A549 (cell line): ENCODE results near the gene TMCO4. TPM values are rescaled to one million over a fixed set of nuclear protein-coding genes. Genes with fewer than 3 reads are reported as not detected.

Experiments
- ATAC-seq, 2 experiments: fragments of 200-7000 bp in 1 of 2; fragments of >200 bp in 1 of 2; cut with Nextera tagmentation in 1 of 2; cut with Tn5 transposase in 1 of 2; 3 replicates each; pipeline versions ENCODE4 v1.8.0 to v1.9.1; 2018 to 2020; ENCODE audit warnings: mild to moderate bottlenecking in 1 of 2, moderate library complexity in 1 of 2
- CTCF ChIA-PET: fragments of 300-600 bp; sonication (Branson Sonifier 250); formaldehyde crosslinking; extraction: SDS; loops from one replicate; lab custom pipeline; 2021; ENCODE audit warnings: antibody characterized with exemption, inconsistent platforms; lab: Yijun Ruan, JAX
- POLR2A ChIA-PET: fragments of 350-600 bp; formaldehyde crosslinking; extraction: SDS; loops from one replicate; lab custom pipeline; 2021; ENCODE audit warnings: antibody characterized with exemption, inconsistent platforms; lab: Yijun Ruan, JAX
- DNase-seq, 2 experiments: peaks; one replicate each; pipeline versions ENCODE4 v3.0.0 to v3.0.0-alpha.2; 2011 to 2016; ENCODE audit warnings: low read depth in 1 of 2, low spot score in 1 of 2
- FAIRE-seq: peaks from 2 replicates; lab custom pipeline; 2011; peaks lifted over from hg19 to GRCh38; lab: Jason Lieb, UNC
- H3K27ac ChIP-seq, 2 experiments: fragments of >200 bp; sonication (Bioruptor Twin); formaldehyde crosslinking; 3 replicates each; pipeline ENCODE4 v1.5.1; 2016 to 2017
- H3K4me1 ChIP-seq: fragments of >200 bp; sonication (Bioruptor Twin); formaldehyde crosslinking; 3 replicates; pipeline ENCODE4 v1.6.1; 2016
- H3K4me2 ChIP-seq: fragments of >200 bp; sonication (Bioruptor Twin); formaldehyde crosslinking; 3 replicates; pipeline ENCODE4 v1.6.1; 2016
- H3K4me3 ChIP-seq: fragments of >200 bp; sonication (Bioruptor Twin); formaldehyde crosslinking; 3 replicates; pipeline ENCODE4 v1.5.1; 2016
- H3K9me3 ChIP-seq: fragments of >200 bp; sonication (Bioruptor Twin); formaldehyde crosslinking; 3 replicates; pipeline ENCODE4 v1.6.1; 2016
- BHLHE40 ChIP-seq: IDR thresholded peaks from 2 replicates; pipeline ENCODE4 v1.6.1; 2012; ENCODE audit warnings: low read depth, low read length, inconsistent platforms
- CBX2 ChIP-seq: fragments of 200-600 bp; sonication (generic); IDR thresholded peaks from 2 replicates; pipeline ENCODE4 v1.6.1; 2016; ENCODE audit warnings: low read depth, mild to moderate bottlenecking, borderline replicate concordance
- EHMT2 ChIP-seq: fragments of 200-600 bp; sonication (generic); IDR thresholded peaks from 2 replicates; pipeline ENCODE4 v1.6.1; 2016; ENCODE audit warnings: antibody characterized with exemption, low read depth, mild to moderate bottlenecking, moderate library complexity
- ELK1 ChIP-seq: fragments of 150-350 bp; IDR thresholded peaks from 2 replicates; pipeline ENCODE4 v1.6.1; 2014; ENCODE audit warnings: low read depth, mild to moderate bottlenecking, low read length
- FOSL2 ChIP-seq, 2 experiments: fragments of 450-650 bp in 1 of 2; fragments of >200 bp in 1 of 2; sonication (Bioruptor Twin) in 1 of 2; formaldehyde crosslinking; IDR thresholded peaks; 2 replicates each; pipeline versions ENCODE4 v1.5.0 to v1.6.1; 2016 to 2020; ENCODE audit warnings: mild to moderate bottlenecking in 1 of 2, moderate library complexity in 1 of 2
- FOXS1 ChIP-seq: fragments of 250-450 bp; sonication (Bioruptor Pico); IDR thresholded peaks from 2 replicates; pipeline ENCODE4 v1.5.0; 2020; ENCODE audit warnings: mild to moderate bottlenecking, moderate library complexity
- HDAC2 ChIP-seq: fragments of 200-600 bp; sonication (generic); IDR thresholded peaks from 2 replicates; pipeline ENCODE4 v1.6.1; 2016
- HES2 ChIP-seq: fragments of >200 bp; sonication (Bioruptor Twin); formaldehyde crosslinking; IDR thresholded peaks from 2 replicates; pipeline ENCODE4 v1.6.1; 2016
- HMGXB4 ChIP-seq: fragments of 250-450 bp; sonication (Bioruptor Pico); IDR thresholded peaks from 2 replicates; pipeline ENCODE4 v1.5.0; 2021; ENCODE audit warnings: mild to moderate bottlenecking, moderate library complexity, borderline replicate concordance
- HOXB5 ChIP-seq: fragments of 250-450 bp; sonication (Bioruptor Pico); IDR thresholded peaks from 2 replicates; pipeline ENCODE4 v1.5.0; 2020; ENCODE audit warnings: mild to moderate bottlenecking, moderate library complexity
- JUN ChIP-seq, 2 experiments: fragments of >200 bp; sonication (Bioruptor Twin); formaldehyde crosslinking; IDR thresholded peaks; 2 replicates in 1 of 2; 3 replicates in 1 of 2; pipeline ENCODE4 v1.6.1; 2016 to 2017
- JUNB ChIP-seq: fragments of >200 bp; sonication (Bioruptor Twin); formaldehyde crosslinking; IDR thresholded peaks from 2 replicates; pipeline ENCODE4 v1.6.1; 2016
- MAX ChIP-seq: IDR thresholded peaks from 2 replicates; pipeline ENCODE4 v1.6.1; 2012
- NFE2L2 ChIP-seq: fragments of 150-350 bp; conservative IDR thresholded peaks from 2 replicates; pipeline ENCODE4 v1.6.1; 2014; ENCODE audit warnings: low read length
- NPAS2 ChIP-seq: fragments of 250-450 bp; sonication (Bioruptor Pico); IDR thresholded peaks from 2 replicates; pipeline ENCODE4 v1.8.0; 2022; ENCODE audit warnings: mild to moderate bottlenecking, moderate library complexity, borderline replicate concordance
- NR3C1 ChIP-seq: fragments of >200 bp; sonication (Bioruptor Twin); formaldehyde crosslinking; IDR thresholded peaks from 3 replicates; pipeline ENCODE4 v1.6.1; 2017
- PBX3 ChIP-seq: IDR thresholded peaks from 2 replicates; pipeline ENCODE4 v1.6.1; 2012
- POLR2A ChIP-seq: IDR thresholded peaks from 2 replicates; pipeline ENCODE4 v1.6.1; 2012; ENCODE audit warnings: mild to moderate bottlenecking, low read length
- POLR2AphosphoS2 ChIP-seq: conservative IDR thresholded peaks from 2 replicates; pipeline ENCODE4 v1.6.1; 2012; ENCODE audit warnings: low read length, improper control_type of control experiment, inconsistent platforms
- RAD21 ChIP-seq, 2 experiments: fragments of >200 bp in 1 of 2; sonication (Bioruptor Twin) in 1 of 2; formaldehyde crosslinking in 1 of 2; IDR thresholded peaks in 1 of 2; conservative IDR thresholded peaks in 1 of 2; 2 replicates in 1 of 2; 3 replicates in 1 of 2; pipeline ENCODE4 v1.6.1; 2012 to 2018; ENCODE audit warnings: inconsistent platforms in 1 of 2
- RCOR1 ChIP-seq: fragments of 150-350 bp; IDR thresholded peaks from 2 replicates; pipeline ENCODE4 v1.6.1; 2014; ENCODE audit warnings: antibody characterized with exemption, low read length, low read depth
- REST ChIP-seq: fragments of 200-600 bp; sonication (generic); IDR thresholded peaks from 2 replicates; pipeline ENCODE4 v1.6.1; 2016; ENCODE audit warnings: antibody characterized with exemption, mild to moderate bottlenecking, moderate library complexity
- RNF2 ChIP-seq: fragments of 200-600 bp; sonication (generic); IDR thresholded peaks from 2 replicates; pipeline ENCODE4 v1.6.1; 2016; ENCODE audit warnings: low read depth, mild to moderate bottlenecking, antibody characterized with exemption, moderate library complexity, borderline replicate concordance
- SREBF2 ChIP-seq: fragments of 450-650 bp; IDR thresholded peaks from 2 replicates; pipeline ENCODE4 v1.6.1; 2014; ENCODE audit warnings: mild to moderate bottlenecking, moderate library complexity
- TFCP2L1 ChIP-seq: fragments of 250-450 bp; sonication (Bioruptor Pico); IDR thresholded peaks from 2 replicates; pipeline ENCODE4 v1.5.0; 2021; ENCODE audit warnings: mild to moderate bottlenecking
- WGBS: methylation state at CpG from one replicate; pipeline ENCODE4 v1.1.6; 2017; ENCODE audit errors: missing lambda C conversion rate; 5-methylcytosine and 5-hydroxymethylcytosine counted together
- polyA plus RNA-seq, 4 experiments: library from polyadenylated mRNA; depleted of rRNA in 3 of 4; stranded (reverse); fragments of >200 nt; fragmentation: RNase III in 1 of 4; extraction: RNeasy Plus Mini Kit Qiagen cat#74134 plus additional on column Dnase treatment in 1 of 4; gene quantifications; 2 replicates in 3 of 4; 3 replicates in 1 of 4; pipeline ENCODE4 v1.2.3, GENCODE V29; 2011 to 2017

TMCO4 gene
- polyA plus RNA-seq, 2 of the 4 experiments (the other 2 are of a cell fraction), result 4.0 to 4.6 TPM

- peak overlapping the region; percentile 84 to 91; a peak in 5 of 6 replicates for H3K27ac ChIP-seq
- peak overlapping the region; percentile 85 for H3K4me3 ChIP-seq
- 80% methylated on average over 13 of the region's 30 CpGs for WGBS
- CTCF ChIA-PET, result interaction anchor here (0.9 to 7.7 kb wide), 2 partner anchors 15 to 47 kb away, joined by 3 to 45 read pairs; no protein-coding TSS in a partner anchor
- DNase-seq (no peak), ATAC-seq (no peak), FAIRE-seq (no peak)
- peaks cover 39% of the 10 kb centered on the region for H3K4me1 ChIP-seq
- POLR2A ChIA-PET, result no interaction called here
- TF ChIP-seq HOXB5 (CRISPR knock-in tag), result no peak
- no peak for TF ChIP-seq NR3C1
- no peak for TF ChIP-seq FOXS1 (CRISPR knock-in tag)
- no peak for TF ChIP-seq BHLHE40
- TF ChIP-seq NPAS2 (CRISPR knock-in tag), result no peak
- TF ChIP-seq PBX3, result no peak
- no peak for TF ChIP-seq RAD21 (conservative IDR thresholded peaks at IDR 0.05 in 1 of 2, IDR thresholded peaks at IDR 0.05 in 1 of 2)
- no peak for TF ChIP-seq CBX2
- no peak for TF ChIP-seq HMGXB4
- TF ChIP-seq JUNB, result no peak
- TF ChIP-seq HDAC2, result no peak
- TF ChIP-seq EHMT2, result no peak
- TF ChIP-seq NFE2L2, result no peak
- TF ChIP-seq TFCP2L1, result no peak
- no peak for TF ChIP-seq RNF2
- peak overlapping the region; percentile 89 for H3K4me2 ChIP-seq
- no peaks in the 10 kb centered on the region for H3K9me3 ChIP-seq
These were observed 154.1 kb downstream of the TMCO4 start for GRCh38 chr1:19645411-19646251.

- Histone ChIP-seq H3K4me1 (peaks cover 45% of the 10 kb centered on the region), H3K9me3 (no peaks in the 10 kb centered on the region), H3K4me3 (peak overlapping the region; percentile 85), H3K27ac (peak overlapping the region; percentile 84 to 91), H3K4me2 (peak overlapping the region; percentile 89)
- DNase-seq (no peak), FAIRE-seq (no peak), ATAC-seq (peak; percentile 5 to 17; a peak in 2 of 6 replicates)
- ChIA-PET POLR2A (no interaction called here), CTCF (interaction anchor here (1.0 to 7.7 kb wide), 4 partner anchors 9 to 202 kb away, joined by 3 to 45 read pairs (median 6); no protein-coding TSS in a partner anchor)
- 0% methylated on average over 17 of the region's 71 CpGs for WGBS
- TF ChIP-seq POLR2A (no peak), RCOR1 (no peak), REST (no peak), HES2 (no peak), SREBF2 (no peak), POLR2AphosphoS2 (no peak), FOSL2 (IDR thresholded peaks at IDR 0.05) (no peak), FOSL2 (CRISPR knock-in tag; IDR thresholded peaks at IDR 0.05) (no peak), ELK1 (no peak), MAX (no peak), TFCP2L1 (no peak), CBX2 (no peak), JUN (IDR thresholded peaks at IDR 0.05) (no peak)
These were observed 154.9 kb downstream of the TMCO4 start for GRCh38 chr1:19644681-19645410.
